CD4-positive, alpha-beta T cell treated with Interleukin-4 for 1 hour (primary cell): ENCODE measurements around the gene TRPM2.
"Not testable (repeated sequence)": the region's sequence is repeated elsewhere in the genome, so short reads cannot be mapped to it uniquely, and the experiment has no call there.

Source experiments
- DNase-seq, 2 donors: peaks; one replicate each; pipeline ENCODE4 v3.0.0-alpha.2; 2020 to 2022

TRPM2 gene

DNA sequence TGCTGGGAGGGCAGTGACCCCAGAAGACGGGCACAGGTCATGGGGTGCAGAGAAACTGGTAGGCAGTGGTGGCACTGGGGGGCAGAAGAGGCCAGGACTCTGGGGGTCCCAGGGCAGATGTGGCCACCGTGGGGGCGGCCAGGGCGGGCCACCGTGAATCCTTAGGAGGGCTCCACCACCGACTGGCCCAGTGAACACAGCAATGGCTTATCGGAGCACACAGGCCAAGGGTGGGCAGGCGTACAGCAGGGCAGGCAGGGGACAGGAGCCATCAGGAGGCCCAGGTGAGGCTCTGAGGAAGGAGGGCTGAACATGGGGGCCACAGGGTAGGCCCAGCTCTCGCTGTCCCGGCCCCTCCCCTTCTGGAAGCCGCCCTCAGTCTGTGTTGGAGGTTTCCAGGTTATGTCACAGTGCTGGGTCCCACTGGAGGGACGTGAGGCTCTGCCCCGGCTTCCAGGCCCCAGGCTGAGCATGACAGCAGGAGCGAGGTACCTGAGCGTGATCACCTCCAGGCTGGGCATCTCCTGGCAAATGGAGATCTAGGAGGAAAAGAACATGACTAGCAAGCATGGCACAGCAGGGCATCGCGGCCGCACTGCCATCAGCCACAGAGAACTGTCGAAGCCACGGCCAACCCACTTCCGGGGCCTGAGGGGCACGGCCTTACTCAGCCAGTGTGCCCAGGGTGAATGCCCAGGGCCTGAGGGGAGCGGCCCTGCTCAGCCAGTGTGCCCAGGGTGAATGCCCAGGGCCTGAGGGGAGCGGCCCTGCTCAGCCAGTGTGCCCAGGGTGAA, 18.0 kb upstream of the TRPM2 start:
- DNase-seq = no peak

DNA sequence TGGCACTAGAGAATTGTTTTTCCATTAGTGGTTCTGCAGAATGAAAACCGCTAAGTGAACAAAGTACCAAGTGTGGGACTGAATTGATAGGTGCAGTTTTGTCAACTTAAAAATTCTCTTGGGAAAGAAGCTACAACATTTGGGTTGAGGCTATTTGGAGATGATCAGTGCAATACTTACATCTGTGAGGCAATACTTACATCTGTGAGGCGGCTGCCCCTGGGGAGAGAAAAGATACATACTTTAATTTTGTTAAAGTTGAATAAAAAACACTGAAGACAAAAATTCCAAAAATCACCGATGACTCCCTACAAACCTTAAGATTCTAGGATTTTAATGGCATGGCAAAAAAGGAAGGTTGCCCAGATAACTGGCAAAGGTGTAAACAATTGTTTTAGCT, 16.0 kb upstream of the TRPM2 start:
- no peak for DNase-seq

DNA sequence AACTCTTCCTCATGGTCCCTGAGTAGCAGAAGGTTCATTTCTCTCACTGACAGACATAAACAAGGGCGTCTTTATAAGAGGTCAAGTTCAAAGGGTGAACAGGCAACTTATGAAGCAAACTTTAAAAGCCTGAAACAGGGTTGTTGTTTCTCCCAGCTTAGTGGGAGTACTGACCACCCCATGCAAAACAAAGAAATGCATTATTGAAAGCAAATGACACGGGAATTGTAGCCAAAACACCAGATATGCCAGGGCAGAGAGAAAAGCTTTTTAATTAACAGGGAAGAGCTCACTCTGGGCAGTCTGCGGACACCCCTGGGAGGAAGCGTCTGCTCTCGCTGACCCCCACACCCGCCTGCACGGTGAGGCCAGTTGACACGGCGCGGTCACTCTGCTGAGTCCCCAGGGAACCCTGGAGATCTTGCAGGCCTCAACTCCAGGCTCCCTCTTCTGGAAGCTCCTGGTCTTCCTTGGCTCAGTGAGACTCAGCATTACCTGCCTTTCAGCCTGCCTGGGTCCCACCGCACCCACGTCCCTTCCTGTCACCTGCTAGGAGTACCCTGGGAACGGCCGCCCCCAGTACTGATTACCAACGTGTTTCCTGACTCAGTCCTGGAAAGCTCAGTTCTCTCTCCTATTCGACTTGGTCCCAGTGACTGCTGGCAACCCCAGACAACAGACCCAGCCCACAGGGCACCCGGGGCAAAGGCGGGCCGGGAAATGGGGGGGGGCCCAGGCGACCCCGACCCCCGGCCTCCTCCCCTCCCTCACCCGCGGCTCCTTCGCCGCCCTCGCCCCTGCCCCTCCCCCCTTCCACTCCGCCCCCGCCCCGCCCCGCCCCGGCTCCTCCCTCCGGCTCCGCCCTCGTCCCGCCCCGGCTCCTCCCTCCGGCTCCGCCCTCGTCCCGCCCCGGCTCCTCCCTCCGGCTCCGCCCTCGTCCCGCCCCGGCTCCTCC, 15.2 kb upstream of the TRPM2 start:
- peak in 1 of 2 donors; percentile 54 for DNase-seq

DNA sequence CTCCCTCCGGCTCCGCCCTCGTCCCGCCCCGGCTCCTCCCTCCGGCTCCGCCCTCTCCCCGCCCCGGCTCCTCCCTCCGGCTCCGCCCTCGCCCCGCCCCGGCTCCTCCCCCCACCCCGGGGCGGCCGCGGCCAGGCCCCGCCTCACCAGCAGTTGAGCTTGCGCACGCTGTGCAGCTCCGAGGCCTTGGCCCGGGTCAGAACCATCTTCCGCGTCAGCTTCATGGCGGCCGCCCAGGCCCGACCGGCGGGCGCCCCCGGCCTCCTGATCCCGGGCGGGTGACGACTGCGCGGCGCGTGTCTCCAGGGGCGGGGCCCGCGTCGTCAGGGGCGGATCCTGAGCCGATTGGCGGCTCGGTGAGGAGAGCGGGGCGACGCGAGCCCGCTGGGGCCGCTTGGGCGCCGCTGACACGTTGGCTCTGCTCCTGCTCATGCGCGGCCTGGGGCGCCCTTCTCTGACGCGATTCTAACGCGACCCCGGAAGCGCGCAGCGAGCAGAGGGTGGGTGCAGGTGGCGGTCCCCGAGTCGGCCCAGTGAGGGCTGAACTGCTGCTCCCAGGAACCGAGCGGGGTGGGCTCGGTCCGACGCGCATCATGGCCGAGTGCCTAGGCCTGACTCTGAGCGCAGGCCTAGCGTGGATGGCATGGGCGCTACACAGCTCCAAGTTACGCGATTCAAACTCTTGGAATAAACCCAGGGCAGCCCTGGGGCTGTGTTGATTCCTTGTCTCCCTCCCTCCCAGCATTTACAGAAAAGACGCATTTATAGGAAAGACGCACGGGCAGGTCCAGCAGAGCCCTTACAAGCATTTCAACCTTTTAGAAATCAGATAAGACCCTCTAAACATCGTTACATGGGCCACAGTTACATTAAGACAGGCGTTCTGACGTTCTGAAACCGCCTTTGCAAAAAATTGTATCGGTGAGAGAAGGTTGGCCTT, 14.2 kb upstream of the TRPM2 start, which contains the start of gene CFAP410:
TSS of gene CFAP410 (minus strand) at position 420 of the 940 bp plus-strand sequence. CDS start at position 224, 196 bp downstream.
- DNase-seq = peak; percentile 95 to 96

DNA sequence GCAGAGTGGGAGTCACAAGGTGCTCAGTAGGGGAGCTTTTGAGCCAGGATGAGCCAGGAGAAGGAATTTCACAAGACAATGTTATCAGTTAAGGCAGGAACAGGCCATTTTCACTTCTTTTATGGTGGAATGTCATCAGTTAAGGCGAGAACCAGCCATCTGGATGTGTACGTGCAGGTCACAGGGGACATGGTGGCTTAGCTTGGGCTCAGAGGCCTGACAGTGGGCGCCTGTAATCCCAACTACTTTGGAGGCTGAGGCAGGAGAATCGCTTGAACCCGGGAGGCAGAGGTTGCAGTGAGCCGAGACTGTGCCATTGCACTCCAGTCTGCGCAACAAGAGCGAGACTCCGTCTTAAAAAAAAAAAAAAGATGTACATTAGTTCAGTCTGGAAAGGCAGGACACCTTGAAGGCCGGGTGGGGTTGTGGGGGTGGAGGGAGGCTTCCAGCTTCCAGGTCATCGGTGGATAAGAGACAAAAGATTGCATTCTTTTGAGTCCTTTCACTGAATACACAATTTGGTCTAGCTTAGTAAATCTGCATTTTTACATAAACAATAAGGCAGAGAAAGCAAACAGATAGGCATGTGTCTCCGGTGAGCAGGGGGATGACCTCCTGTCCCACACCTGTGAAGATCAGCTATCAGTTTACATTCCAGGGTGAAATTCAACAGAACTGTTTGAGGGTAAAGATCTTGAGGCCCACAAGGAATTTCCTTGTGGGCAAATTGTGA, 11.5 kb upstream of the TRPM2 start:
- not testable (repeated sequence) for DNase-seq

DNA sequence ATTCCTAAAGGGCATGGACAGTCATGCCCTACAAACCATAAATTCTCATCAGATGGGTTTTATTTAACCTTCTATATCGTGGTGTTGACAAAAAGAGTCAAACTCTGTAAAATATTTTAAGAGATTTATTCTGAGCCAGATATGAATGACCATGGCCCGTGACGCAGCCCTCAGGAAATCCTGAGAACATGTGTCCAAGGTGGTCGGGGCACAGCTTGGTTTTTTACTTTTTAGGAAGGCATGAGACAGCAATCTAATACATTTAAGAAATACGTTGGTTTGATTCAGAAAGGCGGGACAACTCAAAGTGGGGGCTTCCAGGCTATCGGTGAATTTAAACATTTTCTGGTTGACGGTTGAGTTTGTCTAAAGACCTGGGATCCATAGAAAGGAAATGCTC, 10.4 kb upstream of the TRPM2 start:
- DNase-seq = not testable (repeated sequence)

DNA sequence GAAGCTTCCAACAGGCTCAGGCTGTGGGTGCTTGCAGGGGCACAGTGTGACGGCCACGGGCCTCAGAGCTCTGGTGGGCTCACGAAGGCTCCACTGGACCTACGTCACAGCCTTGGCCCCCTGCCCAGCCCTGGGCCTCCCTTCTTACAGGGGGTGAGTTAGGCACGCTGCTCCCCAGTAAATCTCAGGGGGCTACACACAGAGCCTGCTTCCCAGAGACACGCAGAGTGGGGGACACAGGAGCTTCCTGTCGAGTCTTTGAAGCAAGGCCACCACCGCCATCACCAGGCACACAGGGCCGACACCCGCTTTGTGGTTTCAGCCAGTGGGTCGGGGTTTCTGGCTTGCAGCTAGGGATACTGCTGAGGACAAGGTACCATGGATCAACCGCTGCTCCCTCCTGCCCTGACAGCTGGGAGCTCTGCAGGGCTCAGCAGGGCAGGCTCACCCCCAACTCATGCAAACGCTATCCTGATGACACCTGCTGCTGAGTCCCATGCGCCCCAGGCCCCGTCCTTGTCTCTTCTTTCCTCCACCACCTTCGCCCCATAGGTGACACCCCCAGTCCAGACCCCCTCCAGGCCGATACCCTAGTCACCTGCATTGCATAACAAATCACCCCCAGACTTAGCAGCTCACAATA, 8.8 kb upstream of the TRPM2 start:
- no peak for DNase-seq

DNA sequence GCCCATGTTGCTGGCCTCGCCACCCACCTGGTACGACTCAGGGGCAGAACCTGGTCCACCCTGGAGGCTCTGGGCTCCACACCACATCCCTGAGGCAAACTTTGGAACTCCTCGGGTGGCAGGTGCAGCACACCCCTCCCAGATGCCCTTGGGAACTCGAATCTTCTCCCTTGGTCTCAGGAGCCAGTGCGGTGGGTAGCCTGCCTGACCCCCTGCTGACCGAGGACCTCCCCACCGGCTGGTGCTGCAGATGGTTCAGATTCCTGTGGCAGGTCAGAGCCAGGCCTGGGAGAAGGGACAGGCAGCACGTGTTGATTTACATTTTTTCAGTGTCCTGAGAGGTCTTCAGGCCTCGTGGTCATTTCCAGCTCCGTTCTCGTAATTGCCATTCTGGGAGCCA, 7.9 kb upstream of the TRPM2 start:
- no peak for DNase-seq

DNA sequence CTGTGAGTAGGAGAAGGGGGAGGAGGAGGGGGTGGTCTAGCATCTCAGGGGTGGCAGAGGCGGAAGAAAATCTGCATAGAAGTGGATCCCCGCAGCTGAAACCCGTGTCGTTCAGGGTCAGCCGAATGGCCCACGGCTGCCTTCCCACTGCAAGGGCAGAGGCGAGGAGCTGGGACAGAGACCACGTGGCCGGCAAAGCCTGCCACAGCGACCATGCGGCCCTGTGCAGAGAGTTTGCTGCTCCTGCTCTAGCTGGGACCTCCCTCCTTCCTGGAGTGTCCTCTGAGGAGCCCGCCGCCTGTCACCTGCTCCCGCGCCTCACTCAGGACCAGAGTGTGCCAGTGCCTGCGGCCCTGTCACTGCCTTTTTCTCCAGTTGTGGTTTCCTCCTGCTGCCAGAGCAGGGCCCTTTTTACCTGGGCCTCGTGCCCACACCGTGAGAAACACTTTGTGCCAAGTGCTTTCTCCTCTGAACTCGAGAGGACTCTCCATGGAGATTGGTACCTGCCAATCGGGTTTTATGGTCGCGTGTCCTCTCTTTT, 5.4 kb upstream of the TRPM2 start:
- DNase-seq = no peak

DNA sequence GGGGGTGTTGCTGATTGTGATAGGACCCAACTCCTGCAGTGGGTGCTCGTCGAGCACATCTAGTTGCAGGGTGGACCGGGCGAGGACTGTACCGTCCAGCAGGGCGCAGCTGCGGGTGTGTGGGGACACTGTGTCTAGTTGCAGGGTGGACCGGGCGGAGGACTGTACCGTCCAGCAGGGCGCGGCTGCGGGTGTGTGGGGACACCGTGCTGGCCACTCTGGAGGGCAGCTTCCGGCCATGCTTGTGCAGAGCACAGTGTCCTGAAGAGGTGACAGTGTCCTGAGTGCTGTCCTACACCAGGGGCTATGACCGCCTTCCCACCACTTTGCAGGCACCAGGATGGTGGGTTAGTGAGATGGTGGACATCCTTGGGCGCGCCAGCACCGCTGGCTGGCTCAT, 4.6 kb upstream of the TRPM2 start:
- DNase-seq = no peak

DNA sequence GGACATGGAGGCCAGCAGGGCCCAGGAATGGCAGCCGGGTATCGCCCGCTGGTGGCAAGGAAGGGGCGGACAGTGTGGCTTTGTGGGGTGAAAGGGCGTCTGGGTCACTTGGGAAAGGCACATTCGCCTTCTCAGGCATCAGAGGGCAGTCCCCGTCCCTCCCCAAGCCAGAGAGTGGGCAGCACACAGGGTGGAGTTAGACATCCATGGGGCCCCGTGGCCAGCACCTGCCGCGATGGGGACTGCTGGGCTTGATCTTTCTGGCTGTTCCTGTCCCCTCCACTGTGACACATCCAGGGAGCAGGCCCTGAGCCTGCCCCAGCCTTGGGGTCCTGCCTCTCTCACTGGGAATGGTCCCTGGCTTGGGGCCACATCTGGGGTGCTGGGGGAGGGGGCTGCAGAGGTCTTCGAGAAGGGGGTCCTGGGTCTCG, 4.0 kb upstream of the TRPM2 start:
- DNase-seq = no peak

DNA sequence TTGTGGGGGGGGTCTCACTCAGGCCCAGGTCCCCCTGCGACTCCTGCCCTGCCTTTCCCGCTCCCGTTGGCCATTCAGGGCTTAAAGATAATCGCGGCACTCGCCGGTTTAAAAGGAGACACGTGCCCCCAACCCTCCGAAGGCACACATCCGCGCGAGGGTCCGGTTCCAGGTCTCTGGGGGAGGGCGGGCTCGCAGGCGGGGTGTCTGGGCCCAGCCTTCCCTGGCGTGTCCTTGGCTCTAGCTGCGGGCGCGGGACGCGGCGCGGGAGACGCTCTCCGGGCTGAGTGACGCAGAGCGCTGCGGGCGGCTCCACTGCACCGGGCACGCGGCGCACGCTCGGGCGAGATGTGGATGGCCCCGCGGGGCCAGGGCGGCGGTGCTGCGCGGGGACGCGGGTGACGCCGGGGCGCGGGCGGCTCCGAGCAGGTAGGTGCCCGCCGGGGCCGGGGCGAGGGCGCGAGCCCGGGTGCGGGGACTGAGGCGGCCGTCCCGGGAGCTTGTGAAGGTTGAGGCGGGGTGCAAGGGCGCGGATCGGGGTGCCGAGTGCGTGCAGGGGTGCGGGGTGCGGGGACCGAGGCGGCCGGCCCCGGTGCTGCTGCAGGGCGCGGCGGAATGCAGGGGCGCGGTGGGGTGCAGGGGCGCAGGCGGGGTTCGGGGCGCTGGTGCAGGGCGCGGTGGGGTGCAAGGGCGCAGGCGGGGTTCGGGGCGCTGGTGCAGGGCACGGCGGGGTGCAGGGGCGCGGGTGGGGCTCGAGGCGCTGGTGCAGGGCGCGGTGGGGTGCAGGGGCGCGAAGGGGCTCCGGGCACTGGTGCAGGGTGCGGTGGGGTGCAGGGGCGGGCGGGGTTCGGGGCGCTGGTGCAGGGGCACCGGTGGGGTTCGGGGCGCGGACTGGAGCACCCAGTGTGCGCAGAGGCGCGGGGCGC, 3.3 kb upstream of the TRPM2 start:
- no peak for DNase-seq

DNA sequence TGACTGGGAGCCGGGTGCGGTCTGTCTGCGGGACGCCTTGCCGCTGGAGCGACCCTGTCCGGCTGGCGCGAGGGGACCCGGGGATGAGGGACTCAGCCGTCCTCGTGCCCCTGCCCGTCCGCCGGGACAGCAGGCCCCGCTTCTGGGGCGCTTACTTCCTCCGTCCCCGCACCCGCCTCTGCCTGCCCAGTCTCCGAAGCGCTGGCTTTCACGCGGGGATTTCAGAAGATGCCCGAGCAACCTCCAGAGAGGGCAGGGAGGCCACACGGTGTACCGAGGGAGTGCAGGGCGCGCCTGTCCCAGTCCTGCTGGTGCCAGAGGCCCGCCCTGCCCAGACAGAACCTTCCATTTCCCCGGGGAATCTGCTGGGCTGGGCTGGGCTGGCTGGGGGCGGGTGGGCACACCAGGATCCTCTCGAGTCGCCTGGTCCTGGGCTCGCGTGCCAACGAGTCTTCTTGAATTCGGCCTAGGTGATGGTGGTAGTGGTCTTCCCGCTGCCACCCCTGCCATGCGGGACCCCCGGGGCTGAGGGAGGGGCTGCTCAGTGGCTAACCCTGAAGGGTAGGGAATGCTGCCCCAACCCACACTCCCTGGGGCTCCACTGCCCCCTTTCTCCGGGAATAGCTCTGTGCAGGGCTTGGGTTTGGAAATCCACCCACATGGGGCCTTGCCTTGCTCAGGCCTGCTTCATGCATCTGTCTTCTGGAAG, 2.5 kb upstream of the TRPM2 start:
- DNase-seq = no peak

DNA sequence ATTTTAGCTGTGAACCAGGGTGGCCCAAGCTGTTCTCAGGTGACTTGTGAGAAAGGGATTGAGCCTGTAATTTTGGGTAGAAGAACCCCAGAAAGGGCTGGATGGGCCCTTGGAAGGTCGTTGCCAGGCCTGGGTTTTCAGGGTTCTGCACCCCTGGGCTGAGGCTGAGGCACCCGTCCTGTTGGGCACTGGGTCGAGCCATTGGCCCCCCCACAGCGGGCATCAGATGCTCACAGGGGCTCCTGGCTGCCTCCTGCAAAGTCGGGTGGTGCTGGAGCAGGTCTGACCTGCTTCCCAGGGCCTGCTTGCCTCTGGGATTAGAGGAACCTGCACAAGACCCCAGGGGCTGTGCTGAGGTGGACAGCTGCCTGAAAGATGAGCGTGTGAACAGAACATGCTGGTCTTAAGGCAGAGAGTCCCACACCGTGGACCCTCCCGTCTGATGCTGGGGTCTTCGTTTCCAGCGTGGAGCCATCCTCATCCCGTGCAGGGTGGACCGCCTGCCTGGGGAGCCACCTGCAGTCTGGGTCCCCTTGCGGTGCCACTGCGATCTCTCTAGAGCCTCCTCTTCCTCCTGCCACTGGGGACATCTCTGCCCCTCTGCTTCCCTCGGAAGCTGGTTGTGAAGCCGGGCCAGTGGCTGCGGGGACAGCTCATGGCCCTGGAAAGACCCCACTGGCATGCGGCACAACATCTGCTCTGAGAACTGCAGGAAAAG, 1.7 kb upstream of the TRPM2 start:
- no peak for DNase-seq

DNA sequence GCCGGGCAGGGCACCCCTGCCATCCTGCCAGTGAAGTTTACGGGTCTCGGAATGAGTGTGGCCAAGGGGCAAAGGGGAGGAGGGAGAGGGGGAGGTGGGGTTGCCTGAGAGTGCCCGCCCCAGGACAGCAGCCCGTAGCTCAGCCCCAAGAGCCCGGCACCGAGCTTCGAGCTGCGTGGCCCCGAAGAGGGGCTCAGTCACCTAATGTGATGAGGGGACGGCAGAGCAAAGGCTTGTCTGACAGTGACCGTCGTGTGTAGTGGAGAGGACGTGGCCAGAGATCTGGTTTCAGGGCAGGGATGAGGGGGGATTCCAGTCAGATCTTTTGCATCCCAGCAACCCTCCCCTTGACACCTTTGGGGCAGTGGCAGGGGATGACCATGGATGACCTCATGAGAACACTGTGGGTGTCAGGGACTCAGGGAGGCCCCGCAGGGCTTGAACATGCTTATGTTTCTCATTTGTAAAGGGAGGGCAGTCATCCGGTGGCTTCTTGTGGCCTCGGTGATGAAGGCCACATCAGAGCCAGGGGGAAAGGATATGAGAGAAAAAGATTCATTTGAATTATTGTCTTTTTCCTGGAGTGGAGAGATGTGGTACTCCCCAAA, 1.1 kb upstream of the TRPM2 start:
- no peak for DNase-seq

DNA sequence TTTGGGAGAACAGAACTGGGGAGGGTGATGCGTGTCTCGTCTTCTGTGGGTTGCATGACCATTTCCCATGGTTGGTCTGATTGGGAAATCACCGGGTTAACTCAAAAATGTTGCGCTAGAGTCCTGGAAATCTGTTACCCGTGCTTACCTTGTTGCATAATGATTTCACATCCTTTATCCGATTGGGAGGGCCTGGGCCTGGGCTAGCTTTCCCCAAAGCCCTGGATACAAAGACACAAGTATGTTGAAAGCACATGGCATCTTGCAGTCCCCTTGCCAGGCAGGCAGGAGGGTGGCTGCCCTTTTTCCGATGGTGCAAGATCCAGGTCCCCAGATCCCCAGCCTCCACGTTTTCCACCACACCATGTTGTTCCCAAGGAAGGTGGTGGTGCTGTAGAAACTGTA, 582 bp downstream of the TRPM2 start:
- peak in 1 of 2 donors; percentile 30 for DNase-seq

DNA sequence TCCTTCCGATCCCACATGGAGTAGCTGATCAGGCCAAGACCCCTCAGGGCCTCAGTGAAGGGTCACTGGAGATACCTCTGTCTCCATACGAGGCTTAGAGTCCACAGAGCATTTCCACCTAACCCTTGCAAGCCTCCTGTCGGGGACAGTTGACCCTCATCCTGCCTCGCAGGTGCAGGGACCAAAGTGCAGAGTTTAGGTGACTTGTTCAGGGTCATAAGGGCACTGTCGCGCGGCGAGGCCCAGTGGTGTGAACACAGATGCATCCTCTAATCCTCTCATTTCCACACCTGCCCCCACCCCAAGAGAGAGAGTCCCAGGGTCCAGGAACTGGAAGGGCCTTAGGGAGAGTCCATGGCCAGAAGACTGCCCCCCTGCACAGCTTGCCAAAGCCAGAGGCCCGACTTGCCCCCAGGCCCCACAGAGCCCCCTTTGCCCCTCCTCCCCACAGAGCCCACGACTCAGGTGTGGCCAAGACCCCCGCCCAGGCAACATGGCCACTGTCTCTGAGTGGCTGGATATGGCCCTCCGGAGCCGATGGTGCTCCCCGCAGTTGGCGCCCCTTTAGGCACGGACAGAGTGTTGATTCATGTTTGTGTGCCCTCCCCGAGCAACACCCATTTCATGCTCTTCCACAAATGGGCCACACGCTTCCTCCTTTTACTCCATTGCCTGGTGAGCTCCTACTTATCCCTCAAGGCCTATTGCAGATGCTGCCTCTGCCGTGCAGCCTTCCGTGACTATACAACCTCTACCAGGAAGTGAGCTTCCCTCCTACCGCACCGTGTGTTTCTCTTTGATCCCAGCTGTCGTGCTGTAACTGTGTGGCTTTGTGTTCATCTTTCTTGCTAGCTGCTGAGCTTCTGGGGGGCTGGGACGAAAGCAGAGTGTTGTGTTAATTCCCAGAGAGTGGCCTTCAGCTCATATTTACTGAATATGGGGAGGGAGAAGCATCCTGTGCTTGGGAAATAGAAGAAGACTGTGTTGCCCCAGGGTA, 1.7 kb downstream of the TRPM2 start:
- DNase-seq = peak in 1 of 2 donors; percentile 21
